PC-9 (cell line): ENCODE results near the gene SNTG2. TPM values are rescaled to one million over a fixed set of nuclear protein-coding genes. Genes with fewer than 3 reads are reported as not detected.

Experiments
- BruUV-seq: library from RNA; stranded (reverse); fragments of 400-500 nt; replicated peaks from 2 replicates; lab custom pipeline; 2021; lab: Mats Ljungman, UMichigan
- CTCF ChIA-PET: fragments of 300-600 bp; sonication (Branson Sonifier 250); formaldehyde crosslinking; loops from one replicate; lab custom pipeline; 2022; ENCODE audit warnings: antibody characterized with exemption; lab: Charles Lee
- POLR2A ChIA-PET: fragments of 300-600 bp; sonication (Branson Sonifier 250); formaldehyde crosslinking; loops from one replicate; lab custom pipeline; 2022; ENCODE audit warnings: antibody characterized with exemption; ENCODE audit not compliant: unreplicated experiment; lab: Charles Lee
- DNase-seq, 2 experiments: peaks; one replicate each; pipeline versions ENCODE4 v3.0.0 to v3.0.0-alpha.2; 2015 to 2022; ENCODE audit warnings: mixed read lengths in 1 of 2
- H2AFZ ChIP-seq: fragments of 200-600 bp; sonication (generic); 2 replicates; pipeline ENCODE4 v1.8.1; 2017; ENCODE audit warnings: antibody characterized with exemption
- H3F3A ChIP-seq: fragments of 200-600 bp; sonication (generic); 2 replicates; pipeline ENCODE4 v1.8.1; 2017; ENCODE audit warnings: antibody characterized with exemption, mild to moderate bottlenecking, low read depth; ENCODE audit not compliant: insufficient read depth
- H3K27ac ChIP-seq: fragments of 200-600 bp; sonication (generic); 2 replicates; pipeline ENCODE4 v1.6.1; 2016; ENCODE audit warnings: mixed run types
- H3K27me3 ChIP-seq: fragments of 200-600 bp; sonication (generic); 2 replicates; pipeline ENCODE4 v1.6.1; 2016; ENCODE audit warnings: low read depth, mixed run types; ENCODE audit not compliant: insufficient read depth
- H3K36me3 ChIP-seq: fragments of 200-600 bp; sonication (generic); 2 replicates; pipeline ENCODE4 v1.6.1; 2016; ENCODE audit warnings: low read depth, mixed run types
- H3K4me1 ChIP-seq: fragments of 200-600 bp; sonication (generic); replicated peaks from 2 replicates; pipeline ENCODE4 v1.6.1; 2016; ENCODE audit warnings: mixed run types; ENCODE audit not compliant: insufficient read depth
- H3K4me2 ChIP-seq: fragments of 200-600 bp; sonication (generic); 2 replicates; pipeline ENCODE4 v1.6.1; 2017; ENCODE audit warnings: mixed run types
- H3K4me3 ChIP-seq: fragments of 200-600 bp; sonication (generic); 2 replicates; pipeline ENCODE4 v1.6.1; 2016; ENCODE audit warnings: mixed run types
- H3K79me2 ChIP-seq: fragments of 200-600 bp; sonication (generic); 2 replicates; pipeline ENCODE4 v1.6.1; 2017; ENCODE audit warnings: low read depth, mixed run types
- H3K9me2 ChIP-seq: fragments of 200-600 bp; sonication (generic); 2 replicates; pipeline ENCODE4 v1.8.1; 2017; ENCODE audit warnings: mild to moderate bottlenecking; ENCODE audit not compliant: insufficient read depth
- H3K9me3 ChIP-seq: fragments of 200-600 bp; sonication (generic); 2 replicates; pipeline ENCODE4 v1.8.1; 2016; ENCODE audit warnings: low read depth; ENCODE audit not compliant: insufficient read depth
- H4K20me1 ChIP-seq: fragments of 200-600 bp; sonication (generic); 2 replicates; pipeline ENCODE4 v1.8.1; 2017; ENCODE audit not compliant: insufficient read depth
- EZH2 ChIP-seq: fragments of 200-600 bp; sonication (generic); IDR thresholded peaks from 2 replicates; pipeline ENCODE4 v1.8.0; 2017; ENCODE audit warnings: antibody characterized with exemption, low read depth
- intact Hi-C: fragments of 100-400 bp; cut with micrococcal nuclease; formaldehyde crosslinking; loops from one replicate; pipeline ENCODE4 v1.10.0; 2022; ENCODE audit not compliant: unreplicated experiment
- total RNA-seq: library from RNA; stranded (reverse); gene quantifications from 2 replicates; pipeline ENCODE4 v1.2.3, GENCODE V29; 2021
- TF ChIP-seq, protein P1 (sequence below): fragments of 200-600 bp; sonication (generic); conservative IDR thresholded peaks from 2 replicates; pipeline ENCODE4 v1.6.1; 2017; ENCODE audit warnings: mixed run types, antibody characterized with exemption, mild to moderate bottlenecking, moderate library complexity

SNTG2 gene
- total RNA-seq, 1 experiment from 2014 or later = not detected

- no peaks in the 10 kb centered on the region for H3K9me3 ChIP-seq
- POLR2A ChIA-PET = no interaction called here
- H3K36me3 ChIP-seq = no peaks in the 10 kb centered on the region
- H2AFZ ChIP-seq = no peak overlapping the region
- intact Hi-C loops = no loop called here
- no TSS peak for BruUV-seq
- H3K4me1 ChIP-seq = no peaks in the 10 kb centered on the region
- no peak overlapping the region for H3K4me2 ChIP-seq
- H3F3A ChIP-seq = no peaks in the 10 kb centered on the region
- no peak overlapping the region for H3K27ac ChIP-seq
- CTCF ChIA-PET = no interaction called here
- no peaks in the 10 kb centered on the region for H4K20me1 ChIP-seq
- no peak overlapping the region for H3K4me3 ChIP-seq
- no peak for DNase-seq
- H3K79me2 ChIP-seq = no peaks in the 10 kb centered on the region
- no peaks in the 10 kb centered on the region; the same call in 1 of the 2 replicates for H3K9me2 ChIP-seq
- TF ChIP-seq EZH2 = no peak
- TF ChIP-seq, protein P1, sequence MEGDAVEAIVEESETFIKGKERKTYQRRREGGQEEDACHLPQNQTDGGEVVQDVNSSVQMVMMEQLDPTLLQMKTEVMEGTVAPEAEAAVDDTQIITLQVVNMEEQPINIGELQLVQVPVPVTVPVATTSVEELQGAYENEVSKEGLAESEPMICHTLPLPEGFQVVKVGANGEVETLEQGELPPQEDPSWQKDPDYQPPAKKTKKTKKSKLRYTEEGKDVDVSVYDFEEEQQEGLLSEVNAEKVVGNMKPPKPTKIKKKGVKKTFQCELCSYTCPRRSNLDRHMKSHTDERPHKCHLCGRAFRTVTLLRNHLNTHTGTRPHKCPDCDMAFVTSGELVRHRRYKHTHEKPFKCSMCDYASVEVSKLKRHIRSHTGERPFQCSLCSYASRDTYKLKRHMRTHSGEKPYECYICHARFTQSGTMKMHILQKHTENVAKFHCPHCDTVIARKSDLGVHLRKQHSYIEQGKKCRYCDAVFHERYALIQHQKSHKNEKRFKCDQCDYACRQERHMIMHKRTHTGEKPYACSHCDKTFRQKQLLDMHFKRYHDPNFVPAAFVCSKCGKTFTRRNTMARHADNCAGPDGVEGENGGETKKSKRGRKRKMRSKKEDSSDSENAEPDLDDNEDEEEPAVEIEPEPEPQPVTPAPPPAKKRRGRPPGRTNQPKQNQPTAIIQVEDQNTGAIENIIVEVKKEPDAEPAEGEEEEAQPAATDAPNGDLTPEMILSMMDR = no peak
- H3K27me3 ChIP-seq = peaks cover 12% of the 10 kb centered on the region
Observed at GRCh38 chr2:973129-973528, 22.5 kb downstream of the SNTG2 start.

DNA sequence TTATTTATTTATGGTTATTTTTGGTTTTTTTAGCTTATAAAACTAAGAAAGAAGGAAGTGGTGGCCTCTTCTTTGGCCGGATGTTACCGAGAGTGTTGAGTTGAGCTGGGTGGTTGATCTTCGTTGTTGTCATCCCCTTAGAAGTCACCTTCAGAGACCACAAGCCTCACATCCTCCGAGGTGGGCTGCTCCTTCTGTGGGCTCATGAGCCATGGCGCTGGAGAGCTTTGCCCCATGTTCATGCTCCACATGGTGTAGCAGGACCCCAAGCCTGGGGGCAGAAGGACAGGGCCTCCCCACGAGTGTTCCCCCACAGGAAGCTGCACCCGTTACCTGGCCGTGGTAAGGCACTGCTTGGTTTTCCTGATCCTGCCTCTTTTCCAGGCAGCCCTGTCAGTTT is 23.4 kb downstream of the SNTG2 start:
- BruUV-seq = no TSS peak
- H3K4me2 ChIP-seq = no peak overlapping the region
- no peaks in the 10 kb centered on the region for H3K4me1 ChIP-seq
- H2AFZ ChIP-seq = no peak overlapping the region
- no peaks in the 10 kb centered on the region for H4K20me1 ChIP-seq
- H3F3A ChIP-seq = no peaks in the 10 kb centered on the region
- no peak overlapping the region for H3K4me3 ChIP-seq
- no peak for DNase-seq
- no peaks in the 10 kb centered on the region for H3K36me3 ChIP-seq
- TF ChIP-seq, protein P1 = no peak
- no peak for TF ChIP-seq EZH2
- peaks cover 19% of the 10 kb centered on the region for H3K27me3 ChIP-seq
- intact Hi-C loops = no loop called here
- H3K9me2 ChIP-seq = no peaks in the 10 kb centered on the region; the same call in 1 of the 2 replicates
- no peaks in the 10 kb centered on the region for H3K9me3 ChIP-seq
- H3K79me2 ChIP-seq = no peaks in the 10 kb centered on the region
- POLR2A ChIA-PET = no interaction called here
- no peak overlapping the region for H3K27ac ChIP-seq
- CTCF ChIA-PET = no interaction called here

- H3K79me2 ChIP-seq = no peaks in the 10 kb centered on the region
- H2AFZ ChIP-seq = no peak overlapping the region
- no TSS peak for BruUV-seq
- intact Hi-C loops = no loop called here
- H3K4me2 ChIP-seq = no peak overlapping the region
- H3K27me3 ChIP-seq = peaks cover 24% of the 10 kb centered on the region
- H3K9me3 ChIP-seq = no peaks in the 10 kb centered on the region
- H3K27ac ChIP-seq = no peak overlapping the region
- no peaks in the 10 kb centered on the region for H3K36me3 ChIP-seq
- no peak overlapping the region for H3K4me3 ChIP-seq
- TF ChIP-seq, protein P1 = no peak
- no peak for TF ChIP-seq EZH2
- POLR2A ChIA-PET = no interaction called here
- H3K4me1 ChIP-seq = no peaks in the 10 kb centered on the region
- H4K20me1 ChIP-seq = no peaks in the 10 kb centered on the region
- H3F3A ChIP-seq = no peaks in the 10 kb centered on the region
- CTCF ChIA-PET = no interaction called here
- H3K9me2 ChIP-seq = no peaks in the 10 kb centered on the region; the same call in 1 of the 2 replicates
- DNase-seq = no peak
Observed at GRCh38 chr2:974502-974901, 23.9 kb downstream of the SNTG2 start.
